ENCODE data around the gene NMT1.

Gene NMT1

DNA sequence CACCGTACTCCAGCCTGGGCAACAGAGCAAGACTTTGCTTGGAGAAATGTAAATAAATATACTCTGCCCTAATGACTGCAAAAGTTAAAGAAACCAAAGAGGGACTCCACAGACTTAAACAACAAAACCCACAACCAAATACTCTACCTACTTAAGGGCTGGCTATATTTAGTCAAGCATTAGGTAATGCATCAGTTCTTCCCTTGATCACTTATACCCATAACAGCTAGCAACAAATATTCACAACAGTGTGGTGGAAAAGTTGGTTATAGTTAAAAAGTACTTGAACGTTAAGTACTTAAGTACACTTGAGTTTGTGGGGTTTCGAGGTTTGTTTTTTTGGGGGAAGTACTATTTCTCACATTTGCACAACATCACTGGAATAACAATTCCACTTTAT, 95.1 kb downstream of the NMT1 start:
- no peaks in the 10 kb centered on the region for H3K27me3 Mint-ChIP-seq (ENCODE audit: low read depth)
- H3K4me3 Mint-ChIP-seq = peak overlapping the region in 1 of 3 experiments; percentile 35
- H3K27ac Mint-ChIP-seq = peak overlapping the region; percentile 10 to 79 (median 39)

More for the DNA sequence above, 95.1 kb downstream of the NMT1 start:
- TF ChIP-seq, protein P1, sequence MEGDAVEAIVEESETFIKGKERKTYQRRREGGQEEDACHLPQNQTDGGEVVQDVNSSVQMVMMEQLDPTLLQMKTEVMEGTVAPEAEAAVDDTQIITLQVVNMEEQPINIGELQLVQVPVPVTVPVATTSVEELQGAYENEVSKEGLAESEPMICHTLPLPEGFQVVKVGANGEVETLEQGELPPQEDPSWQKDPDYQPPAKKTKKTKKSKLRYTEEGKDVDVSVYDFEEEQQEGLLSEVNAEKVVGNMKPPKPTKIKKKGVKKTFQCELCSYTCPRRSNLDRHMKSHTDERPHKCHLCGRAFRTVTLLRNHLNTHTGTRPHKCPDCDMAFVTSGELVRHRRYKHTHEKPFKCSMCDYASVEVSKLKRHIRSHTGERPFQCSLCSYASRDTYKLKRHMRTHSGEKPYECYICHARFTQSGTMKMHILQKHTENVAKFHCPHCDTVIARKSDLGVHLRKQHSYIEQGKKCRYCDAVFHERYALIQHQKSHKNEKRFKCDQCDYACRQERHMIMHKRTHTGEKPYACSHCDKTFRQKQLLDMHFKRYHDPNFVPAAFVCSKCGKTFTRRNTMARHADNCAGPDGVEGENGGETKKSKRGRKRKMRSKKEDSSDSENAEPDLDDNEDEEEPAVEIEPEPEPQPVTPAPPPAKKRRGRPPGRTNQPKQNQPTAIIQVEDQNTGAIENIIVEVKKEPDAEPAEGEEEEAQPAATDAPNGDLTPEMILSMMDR (IDR thresholded peaks at IDR 0.05; ENCODE audit: unreplicated experiment in 3 of 3) = no peak
- no peaks in the 10 kb centered on the region for H3K9me3 Mint-ChIP-seq
- peaks cover 39% of the 10 kb centered on the region for H3K4me1 Mint-ChIP-seq
- peaks cover 5% of the 10 kb centered on the region for H3K36me3 Mint-ChIP-seq (ENCODE audit: low read depth)

Measured in nephron (organoid).